ENCODE data around the gene CALM1.

DNA sequence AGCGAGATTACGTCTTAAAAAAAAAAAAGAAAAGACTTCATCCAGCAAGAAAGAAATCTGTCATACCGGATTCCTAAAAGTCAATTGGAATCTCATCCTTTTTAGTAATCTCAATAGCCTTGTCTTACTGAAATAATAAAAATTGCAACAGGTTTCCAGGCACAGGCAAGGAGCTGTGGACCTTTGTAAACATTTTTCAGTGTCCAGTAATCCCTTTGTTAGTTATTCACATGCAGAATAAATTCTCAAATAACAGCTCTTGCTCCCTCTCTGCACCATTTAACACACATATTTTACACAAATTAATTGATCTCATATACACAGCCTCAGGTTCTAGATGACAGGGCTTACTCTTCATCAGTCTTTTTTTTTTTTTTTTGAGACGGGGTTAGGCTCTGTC is 22.0 kb upstream of the CALM1 start:
- TF ChIP-seq, protein P1, sequence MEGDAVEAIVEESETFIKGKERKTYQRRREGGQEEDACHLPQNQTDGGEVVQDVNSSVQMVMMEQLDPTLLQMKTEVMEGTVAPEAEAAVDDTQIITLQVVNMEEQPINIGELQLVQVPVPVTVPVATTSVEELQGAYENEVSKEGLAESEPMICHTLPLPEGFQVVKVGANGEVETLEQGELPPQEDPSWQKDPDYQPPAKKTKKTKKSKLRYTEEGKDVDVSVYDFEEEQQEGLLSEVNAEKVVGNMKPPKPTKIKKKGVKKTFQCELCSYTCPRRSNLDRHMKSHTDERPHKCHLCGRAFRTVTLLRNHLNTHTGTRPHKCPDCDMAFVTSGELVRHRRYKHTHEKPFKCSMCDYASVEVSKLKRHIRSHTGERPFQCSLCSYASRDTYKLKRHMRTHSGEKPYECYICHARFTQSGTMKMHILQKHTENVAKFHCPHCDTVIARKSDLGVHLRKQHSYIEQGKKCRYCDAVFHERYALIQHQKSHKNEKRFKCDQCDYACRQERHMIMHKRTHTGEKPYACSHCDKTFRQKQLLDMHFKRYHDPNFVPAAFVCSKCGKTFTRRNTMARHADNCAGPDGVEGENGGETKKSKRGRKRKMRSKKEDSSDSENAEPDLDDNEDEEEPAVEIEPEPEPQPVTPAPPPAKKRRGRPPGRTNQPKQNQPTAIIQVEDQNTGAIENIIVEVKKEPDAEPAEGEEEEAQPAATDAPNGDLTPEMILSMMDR (IDR thresholded peaks at IDR 0.05) = no peak
- TF ChIP-seq POLR2A (IDR thresholded peaks at IDR 0.05) = no peak
